ENCODE results near the gene MYO15B.

Gene MYO15B

GRCh38 chr17:75605790-75606189, 18.2 kb downstream of the MYO15B start:
- TF ChIP-seq CTCF (IDR thresholded peaks at IDR 0.05; ENCODE audit: low read depth, low read length), result no peak

GRCh38 chr17:75607086-75607485, 19.5 kb downstream of the MYO15B start:
- H3K27ac ChIP-seq, result no peak overlapping the region
- TF ChIP-seq CTCF (IDR thresholded peaks at IDR 0.05; ENCODE audit: low read depth, low read length), result no peak
- no peaks in the 10 kb centered on the region for H3K36me3 ChIP-seq
- no peaks in the 10 kb centered on the region for H3K27me3 ChIP-seq (ENCODE audit: insufficient read depth, low read depth, severe bottlenecking)
- H3K9me3 ChIP-seq (ENCODE audit: severe bottlenecking), result no peaks in the 10 kb centered on the region
- no peak for DNase-seq
- H3K4me3 ChIP-seq (ENCODE audit: low read depth, low read length), result no peak overlapping the region

More at GRCh38 chr17:75605790-75606189, 18.2 kb downstream of the MYO15B start:
- Histone ChIP-seq H3K4me3 (ENCODE audit: low read depth, low read length) (no peak overlapping the region), H3K36me3 (no peaks in the 10 kb centered on the region), H3K9me3 (ENCODE audit: severe bottlenecking) (no peaks in the 10 kb centered on the region), H3K27me3 (ENCODE audit: insufficient read depth, low read depth, severe bottlenecking) (no peaks in the 10 kb centered on the region), H3K27ac (no peak overlapping the region)
- no peak for DNase-seq

GRCh38 chr17:75610103-75610984, 22.7 kb downstream of the MYO15B start:
- no peak for TF ChIP-seq CTCF (IDR thresholded peaks at IDR 0.05; ENCODE audit: low read depth, low read length)
- Histone ChIP-seq H3K9me3 (ENCODE audit: severe bottlenecking) (no peaks in the 10 kb centered on the region), H3K27ac (no peak overlapping the region), H3K27me3 (ENCODE audit: insufficient read depth, low read depth, severe bottlenecking) (no peaks in the 10 kb centered on the region), H3K4me3 (ENCODE audit: low read depth, low read length) (no peak overlapping the region), H3K36me3 (no peaks in the 10 kb centered on the region)
- DNase-seq, result no peak

- Histone ChIP-seq H3K27ac (no peak overlapping the region), H3K27me3 (ENCODE audit: insufficient read depth, low read depth, severe bottlenecking) (no peaks in the 10 kb centered on the region), H3K9me3 (ENCODE audit: severe bottlenecking) (no peaks in the 10 kb centered on the region), H3K4me3 (ENCODE audit: low read depth, low read length) (no peak overlapping the region), H3K36me3 (no peaks in the 10 kb centered on the region)
- no peak for TF ChIP-seq CTCF (IDR thresholded peaks at IDR 0.05; ENCODE audit: low read depth, low read length)
- DNase-seq, result no peak
Measured at GRCh38 chr17:75611851-75612429, 24.3 kb downstream of the MYO15B start.

GRCh38 chr17:75612906-75613626, 25.5 kb downstream of the MYO15B start:
- H3K27ac ChIP-seq, result no peak overlapping the region
- DNase-seq, result no peak
- no peak for TF ChIP-seq CTCF (IDR thresholded peaks at IDR 0.05; ENCODE audit: low read depth, low read length)
- no peaks in the 10 kb centered on the region for H3K9me3 ChIP-seq (ENCODE audit: severe bottlenecking)
- H3K4me3 ChIP-seq (ENCODE audit: low read depth, low read length), result no peak overlapping the region
- H3K36me3 ChIP-seq, result no peaks in the 10 kb centered on the region
- H3K27me3 ChIP-seq (ENCODE audit: insufficient read depth, low read depth, severe bottlenecking), result no peaks in the 10 kb centered on the region

All from WERI-Rb-1 (cell line).